ENCODE measurements around the gene TLE1.

Gene TLE1

GRCh38 chr9:81549500-81550206 lies 139.7 kb downstream of the TLE1 start:
- H3K4me1 ChIP-seq (ENCODE audit: low read length), result no peaks in the 10 kb centered on the region
- H3K9ac ChIP-seq (ENCODE audit: low read length), result no peak overlapping the region
- no peak overlapping the region for H2AFZ ChIP-seq (ENCODE audit: low read depth, low read length)

GRCh38 chr9:81548911-81549310 lies 140.4 kb downstream of the TLE1 start:
- H3K4me1 ChIP-seq (ENCODE audit: low read length), result no peaks in the 10 kb centered on the region
- no peak overlapping the region for H3K4me2 ChIP-seq (ENCODE audit: low read length)
- H3K9ac ChIP-seq (ENCODE audit: low read length), result no peak overlapping the region
- no peak overlapping the region for H3K4me3 ChIP-seq (ENCODE audit: low read length)
- 0 out of 2 replicates have a peak, but pooled peaks cover 10% of the 10 kb centered on the region for H3K27me3 ChIP-seq (ENCODE audit: low read depth, low read length)
- no peaks in the 10 kb centered on the region for H3K36me3 ChIP-seq (replicated peaks; ENCODE audit: low read depth, low read length)
- H2AFZ ChIP-seq (ENCODE audit: low read depth, low read length), result no peak overlapping the region
- H3K9me3 ChIP-seq (ENCODE audit: insufficient read depth, low read length), result no peaks in the 10 kb centered on the region
- no peaks in the 10 kb centered on the region for H4K20me1 ChIP-seq (ENCODE audit: insufficient read depth, low read length)
- TF ChIP-seq CTCF (IDR thresholded peaks at IDR 0.05; ENCODE audit: low read depth, low read length) (no peak), EZH2phosphoT487 (IDR thresholded peaks at IDR 0.05; ENCODE audit: low read depth) (no peak)
- H3K27ac ChIP-seq (ENCODE audit: low read length), result no peak overlapping the region
- no peaks in the 10 kb centered on the region for H3K79me2 ChIP-seq (ENCODE audit: low read length)

More at GRCh38 chr9:81549500-81550206, 139.7 kb downstream of the TLE1 start:
- no peak overlapping the region for H3K4me2 ChIP-seq (ENCODE audit: low read length)
- H3K9me3 ChIP-seq (ENCODE audit: insufficient read depth, low read length), result no peaks in the 10 kb centered on the region
- H3K27me3 ChIP-seq (ENCODE audit: low read depth, low read length), result 0 out of 2 replicates have a peak, but pooled peaks cover 10% of the 10 kb centered on the region
- no peaks in the 10 kb centered on the region for H4K20me1 ChIP-seq (ENCODE audit: insufficient read depth, low read length)
- no peaks in the 10 kb centered on the region for H3K36me3 ChIP-seq (replicated peaks; ENCODE audit: low read depth, low read length)
- H3K4me3 ChIP-seq (ENCODE audit: low read length), result no peak overlapping the region
- TF ChIP-seq EZH2phosphoT487 (IDR thresholded peaks at IDR 0.05; ENCODE audit: low read depth) (no peak), CTCF (IDR thresholded peaks at IDR 0.05; ENCODE audit: low read depth, low read length) (no peak)
- H3K27ac ChIP-seq (ENCODE audit: low read length), result no peak overlapping the region
- H3K79me2 ChIP-seq (ENCODE audit: low read length), result no peaks in the 10 kb centered on the region

- Histone ChIP-seq H3K79me2 (ENCODE audit: low read length) (no peaks in the 10 kb centered on the region), H3K9ac (ENCODE audit: low read length) (no peak overlapping the region), H3K27me3 (ENCODE audit: low read depth, low read length) (0 out of 2 replicates have a peak, but pooled peaks cover 10% of the 10 kb centered on the region), H3K9me3 (ENCODE audit: insufficient read depth, low read length) (no peaks in the 10 kb centered on the region), H4K20me1 (ENCODE audit: insufficient read depth, low read length) (no peaks in the 10 kb centered on the region), H3K4me1 (ENCODE audit: low read length) (no peaks in the 10 kb centered on the region), H3K4me2 (ENCODE audit: low read length) (no peak overlapping the region), H3K4me3 (ENCODE audit: low read length) (no peak overlapping the region), H2AFZ (ENCODE audit: low read depth, low read length) (no peak overlapping the region), H3K27ac (ENCODE audit: low read length) (no peak overlapping the region), H3K36me3 (replicated peaks; ENCODE audit: low read depth, low read length) (no peaks in the 10 kb centered on the region)
- no peak for TF ChIP-seq EZH2phosphoT487 (IDR thresholded peaks at IDR 0.05; ENCODE audit: low read depth)
- no peak for TF ChIP-seq CTCF (IDR thresholded peaks at IDR 0.05; ENCODE audit: low read depth, low read length)
Measured at GRCh38 chr9:81546489-81546888, 142.9 kb downstream of the TLE1 start.

GRCh38 chr9:81543695-81544094 lies 145.7 kb downstream of the TLE1 start:
- Histone ChIP-seq H4K20me1 (ENCODE audit: insufficient read depth, low read length) (no peaks in the 10 kb centered on the region), H3K79me2 (ENCODE audit: low read length) (no peaks in the 10 kb centered on the region), H2AFZ (ENCODE audit: low read depth, low read length) (no peak overlapping the region), H3K27ac (ENCODE audit: low read length) (no peak overlapping the region), H3K9me3 (ENCODE audit: insufficient read depth, low read length) (no peaks in the 10 kb centered on the region), H3K4me1 (ENCODE audit: low read length) (no peaks in the 10 kb centered on the region), H3K9ac (ENCODE audit: low read length) (no peak overlapping the region), H3K27me3 (ENCODE audit: low read depth, low read length) (no peaks in the 10 kb centered on the region), H3K36me3 (replicated peaks; ENCODE audit: low read depth, low read length) (no peaks in the 10 kb centered on the region), H3K4me2 (ENCODE audit: low read length) (no peak overlapping the region), H3K4me3 (ENCODE audit: low read length) (no peak overlapping the region)
- TF ChIP-seq CTCF (IDR thresholded peaks at IDR 0.05; ENCODE audit: low read depth, low read length) (no peak), EZH2phosphoT487 (IDR thresholded peaks at IDR 0.05; ENCODE audit: low read depth) (no peak)
